COR-L47 (cell line): ENCODE measurements around the gene LTA.

ENCODE experiments used
- DNase-seq: peaks from one replicate; lab custom pipeline; 2025; lab: John Stamatoyannopoulos, UW

LTA gene

GRCh38 chr6:31572041-31572911, at the start of gene LTA:
LTA (plus strand) TSS chr6:31572289; CDS start chr6:31572743, 454 bp downstream.
- no peak for DNase-seq

DNA sequence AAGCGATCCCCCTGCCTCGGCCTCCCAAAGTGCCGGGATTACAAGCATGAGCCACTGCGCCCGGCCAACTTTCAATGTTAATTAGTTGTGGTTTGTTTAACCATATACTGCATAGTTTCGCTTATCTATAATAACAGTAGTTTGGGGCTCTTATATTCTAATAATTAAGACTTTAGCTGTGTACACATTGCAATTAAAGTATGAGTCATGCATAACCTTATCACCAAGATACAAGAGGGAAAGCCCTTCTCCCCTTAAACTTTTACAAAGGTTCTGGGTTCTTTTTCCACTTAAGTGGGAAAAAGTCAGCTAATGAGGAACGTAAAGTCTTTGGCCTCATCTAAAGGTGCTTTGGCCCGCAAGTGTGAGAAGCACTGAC, 46.5 kb upstream of the LTA start:
- DNase-seq = no peak

DNA sequence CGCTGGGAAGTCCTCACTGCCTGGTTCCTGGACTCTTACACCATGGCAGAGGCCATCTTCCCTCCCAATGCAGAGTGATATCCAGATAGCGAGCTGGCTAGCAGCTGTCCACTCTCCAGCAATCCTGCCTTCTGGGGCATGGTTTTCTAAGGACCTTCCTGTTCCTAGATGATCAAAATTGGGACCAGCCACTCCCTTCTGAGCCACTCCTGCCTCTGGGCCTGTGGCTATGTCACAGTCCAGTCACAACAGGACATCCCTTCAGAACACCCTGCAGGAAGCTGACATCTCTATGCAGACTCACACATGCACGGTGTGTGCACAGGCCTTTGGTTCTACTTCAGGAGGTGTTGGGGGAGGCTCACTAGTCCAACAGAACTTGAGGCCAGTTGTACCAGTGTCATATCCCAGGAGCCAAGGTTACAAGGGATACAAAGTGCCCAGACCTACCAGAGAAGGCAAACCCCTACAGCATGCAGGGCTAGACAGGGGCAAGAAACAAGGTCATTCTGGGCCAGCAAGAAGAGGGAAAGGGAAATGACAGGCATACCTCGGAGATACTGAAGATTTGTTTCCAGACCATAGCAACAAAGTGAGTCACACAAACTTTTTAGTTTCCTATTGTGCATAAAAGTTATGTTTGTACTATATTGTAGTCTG, 46.0 kb upstream of the LTA start:
- no peak for DNase-seq

DNA sequence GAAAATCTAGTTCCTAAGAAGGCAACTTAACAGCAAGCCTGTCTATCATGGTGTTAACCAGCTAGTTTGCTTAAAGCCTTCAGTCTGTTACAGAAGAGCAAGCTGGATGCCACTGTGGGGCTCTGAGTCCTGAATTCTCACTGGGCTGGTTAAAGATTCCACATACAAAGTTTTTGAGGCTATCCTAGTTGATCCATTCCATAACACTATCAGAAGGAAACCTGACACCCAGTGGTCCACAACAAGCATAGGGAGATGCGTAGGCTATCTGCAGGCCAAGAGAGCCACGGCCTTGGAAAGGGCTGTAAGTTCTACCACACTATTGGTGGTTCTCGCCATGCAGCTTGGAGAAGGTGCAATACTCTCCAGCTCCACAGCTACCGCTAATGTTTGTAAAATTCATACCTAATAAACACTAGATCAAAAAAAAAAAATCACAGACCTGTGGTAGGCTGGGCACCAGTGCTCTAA, 43.7 kb upstream of the LTA start:
- DNase-seq = no peak

DNA sequence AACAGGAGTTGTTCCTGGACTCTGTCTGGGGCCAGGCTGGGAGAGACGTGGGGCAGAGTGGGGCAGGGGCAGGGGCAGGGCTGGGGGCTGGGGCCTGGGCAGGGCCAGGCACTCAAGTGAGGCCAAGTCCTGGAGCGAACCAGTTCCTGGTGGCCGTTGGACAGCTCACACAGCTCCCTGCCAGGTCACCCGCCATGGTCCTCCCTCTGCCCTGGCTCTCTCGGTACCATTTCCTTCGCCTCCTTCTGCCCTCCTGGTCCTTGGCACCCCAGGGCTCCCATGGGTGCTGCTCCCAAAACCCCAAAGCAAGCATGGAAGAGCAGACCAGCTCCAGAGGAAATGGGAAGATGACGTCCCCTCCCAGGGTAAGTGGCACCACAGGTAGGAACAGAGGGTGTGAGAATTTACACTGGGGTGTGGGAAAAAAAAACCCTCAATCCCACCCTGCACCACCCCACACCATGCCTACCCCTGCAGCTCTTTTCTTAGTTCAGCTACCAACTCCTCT, 43.2 kb upstream of the LTA start, which contains the start of gene MCCD1:
MCCD1 (plus strand) TSS at position 142 of the 508 bp plus-strand sequence; CDS start at position 195, 53 bp downstream.
- DNase-seq = no peak

DNA sequence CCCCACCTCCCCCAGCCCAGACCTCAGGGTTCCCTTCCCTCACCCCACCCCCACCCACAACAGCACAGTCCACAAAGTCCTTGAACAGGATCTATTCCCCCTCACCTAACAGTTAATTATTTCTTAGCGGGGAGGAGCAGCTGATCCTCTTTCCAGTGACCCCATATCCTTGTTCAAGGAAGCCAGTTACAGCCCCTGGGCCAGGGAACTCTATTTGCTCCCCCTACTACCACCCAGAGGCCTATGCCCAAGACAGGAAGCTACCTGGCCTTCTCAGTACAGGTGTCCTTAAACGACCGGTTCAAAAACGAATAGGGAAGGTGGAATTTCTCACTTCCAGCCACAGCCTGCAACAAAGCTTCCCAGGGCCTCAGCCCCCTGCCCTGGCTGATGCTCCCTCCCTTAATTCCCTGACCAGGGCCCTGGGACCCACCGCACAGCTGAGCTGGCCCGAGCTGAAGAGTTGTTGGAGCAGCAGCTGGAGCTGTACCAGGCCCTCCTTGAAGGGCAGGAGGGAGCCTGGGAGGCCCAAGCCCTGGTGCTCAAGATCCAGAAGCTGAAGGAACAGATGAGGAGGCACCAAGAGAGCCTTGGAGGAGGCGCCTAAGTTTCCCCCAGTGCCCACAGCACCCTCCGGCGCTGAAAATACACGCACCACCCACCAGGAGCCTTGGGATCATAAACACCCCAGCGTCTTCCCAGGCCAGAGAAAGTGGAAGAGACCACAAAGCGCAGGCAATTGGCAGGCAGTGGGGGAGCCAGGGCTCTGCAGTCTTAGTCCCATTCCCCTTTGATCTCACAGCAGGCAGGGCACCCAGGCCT, 42.5 kb upstream of the LTA start:
- DNase-seq = no peak

- no peak for DNase-seq
Measured at GRCh38 chr6:31530659-31531058, 41.4 kb upstream of the LTA start.

DNA sequence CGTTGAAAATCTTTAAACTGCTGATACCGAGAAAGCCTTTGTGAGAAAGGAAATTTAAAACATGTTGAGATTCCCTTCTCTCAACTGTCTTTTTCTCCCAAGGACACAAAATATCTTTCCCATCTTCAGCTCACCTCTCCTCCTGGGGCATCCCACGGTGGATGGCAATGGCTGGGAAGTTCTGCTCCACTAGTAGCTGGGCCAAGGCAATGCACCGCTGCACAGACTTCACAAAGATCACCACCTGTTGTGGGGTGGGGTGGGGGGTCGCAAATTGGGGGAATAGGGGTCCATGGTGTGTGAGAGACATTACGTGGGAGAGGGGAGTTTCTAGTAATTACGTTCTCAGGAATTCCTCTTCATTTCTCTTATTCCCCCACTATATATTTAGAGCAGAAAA, 40.9 kb upstream of the LTA start:
- no peak for DNase-seq

DNA sequence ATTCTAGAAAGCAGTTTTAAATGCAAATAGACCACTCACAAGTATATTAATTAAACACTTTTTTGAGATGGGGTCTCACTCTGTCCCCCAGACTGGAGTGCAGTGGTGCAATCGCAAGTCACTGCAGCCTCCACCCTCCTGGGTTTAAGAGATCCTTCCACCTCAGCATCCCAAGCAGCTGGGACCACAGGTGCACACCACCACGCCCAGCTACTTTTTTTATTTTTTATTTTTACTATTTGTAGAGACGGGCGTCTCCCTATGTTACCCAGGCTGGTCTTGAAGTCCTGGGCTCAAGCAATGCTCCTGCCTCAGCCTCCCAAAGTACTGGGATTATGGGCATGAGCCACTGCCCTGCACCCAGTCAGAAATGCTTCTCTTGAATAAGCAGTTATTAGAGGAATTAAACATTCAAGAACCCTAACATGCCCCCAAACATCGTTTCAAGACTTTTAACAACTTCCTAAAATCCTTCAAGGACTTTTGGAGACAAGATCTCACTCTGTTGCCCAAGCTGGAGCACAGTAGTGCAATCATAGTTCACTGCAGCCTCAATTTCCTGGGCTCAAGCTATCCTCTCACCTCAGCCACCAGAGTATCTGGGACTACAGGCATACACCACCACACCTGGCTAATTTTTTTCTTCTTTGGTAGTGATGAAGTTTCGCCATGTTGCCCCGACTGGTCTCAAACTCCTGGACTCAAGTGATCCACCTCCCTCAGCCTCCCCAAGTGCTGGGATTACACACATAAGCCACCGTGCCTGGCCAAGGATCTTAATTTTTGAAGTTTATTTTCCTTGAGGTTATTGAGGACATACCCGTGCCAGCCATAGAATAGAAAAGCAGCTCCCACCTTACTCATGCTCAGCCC, 40.1 kb upstream of the LTA start:
- DNase-seq = no peak

DNA sequence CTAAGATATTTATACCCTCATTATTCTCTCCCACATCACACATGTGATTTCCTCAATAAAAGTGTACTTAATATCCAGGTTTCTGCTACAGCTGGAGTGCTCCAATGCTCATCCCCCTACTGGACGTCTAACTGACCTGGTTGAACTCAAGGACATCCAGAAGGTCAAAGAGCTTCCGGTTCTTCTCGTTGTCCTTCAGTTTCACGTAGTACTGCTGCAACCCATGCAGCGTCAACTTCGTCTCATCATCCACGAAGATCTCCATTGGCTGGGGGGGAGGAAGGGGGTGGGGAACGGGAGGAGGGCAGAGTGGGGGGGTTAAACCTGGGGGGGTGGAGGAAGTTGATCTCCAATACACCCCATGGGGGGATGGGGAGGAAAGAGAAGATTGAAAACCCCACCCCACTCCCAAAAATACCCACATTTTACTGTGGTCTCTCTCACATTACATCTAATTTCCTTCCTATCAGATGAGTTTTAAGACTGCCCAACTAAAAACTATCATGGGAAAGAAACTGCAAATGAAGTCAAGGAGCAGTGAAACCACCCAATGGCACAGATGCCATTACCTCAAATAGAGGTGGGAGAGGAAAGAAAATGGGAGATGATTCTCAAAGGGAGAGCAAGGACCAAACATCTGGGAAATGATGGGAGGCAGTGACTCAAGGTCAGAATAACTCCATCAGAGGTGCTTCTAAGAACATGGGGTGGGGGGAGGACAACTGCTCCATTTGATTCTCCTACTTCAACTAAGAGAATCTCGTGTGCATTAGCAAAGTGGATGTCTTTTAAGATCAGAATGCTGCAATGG, 39.2 kb upstream of the LTA start:
- no peak for DNase-seq

DNA sequence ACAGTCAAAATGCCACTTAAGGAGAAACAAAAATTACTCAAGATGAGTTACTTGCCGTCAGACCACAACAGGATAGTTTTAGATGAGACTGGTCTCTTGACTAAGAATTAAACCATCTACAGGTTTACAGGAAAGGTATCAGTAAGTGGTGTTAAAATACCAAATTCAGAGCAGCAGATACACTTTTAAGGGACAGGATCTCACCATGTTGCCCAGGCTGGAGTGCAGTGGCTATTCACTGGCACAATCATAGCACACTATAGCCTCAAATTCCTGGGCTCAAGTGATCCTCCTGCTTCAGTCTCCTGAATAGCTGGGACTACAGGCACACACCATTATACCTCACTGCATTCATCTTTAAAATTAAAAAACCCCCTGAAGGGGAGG, 38.6 kb upstream of the LTA start:
- no peak for DNase-seq

DNA sequence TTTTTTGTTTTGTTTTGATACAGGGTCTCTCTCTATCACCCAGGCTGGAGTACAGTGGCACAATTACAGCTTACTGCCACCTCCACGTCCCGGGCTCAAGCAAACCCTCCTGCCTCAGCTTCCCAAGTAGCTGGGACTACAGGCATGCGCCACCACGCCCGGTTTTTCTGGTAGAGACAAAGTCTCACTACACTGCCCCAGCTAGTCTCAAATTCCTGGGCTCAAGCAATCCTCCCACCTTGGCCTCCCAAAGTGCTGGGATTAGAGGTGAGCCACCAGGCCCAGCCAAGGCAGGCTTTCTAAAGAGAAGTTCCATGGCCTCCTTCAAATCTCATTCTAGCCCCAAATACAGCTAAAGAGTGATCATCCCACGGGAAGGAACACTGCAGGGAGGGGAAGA, 38.1 kb upstream of the LTA start:
- no peak for DNase-seq

- DNase-seq = no peak
Measured at GRCh38 chr6:31534521-31535040, 37.5 kb upstream of the LTA start.

DNA sequence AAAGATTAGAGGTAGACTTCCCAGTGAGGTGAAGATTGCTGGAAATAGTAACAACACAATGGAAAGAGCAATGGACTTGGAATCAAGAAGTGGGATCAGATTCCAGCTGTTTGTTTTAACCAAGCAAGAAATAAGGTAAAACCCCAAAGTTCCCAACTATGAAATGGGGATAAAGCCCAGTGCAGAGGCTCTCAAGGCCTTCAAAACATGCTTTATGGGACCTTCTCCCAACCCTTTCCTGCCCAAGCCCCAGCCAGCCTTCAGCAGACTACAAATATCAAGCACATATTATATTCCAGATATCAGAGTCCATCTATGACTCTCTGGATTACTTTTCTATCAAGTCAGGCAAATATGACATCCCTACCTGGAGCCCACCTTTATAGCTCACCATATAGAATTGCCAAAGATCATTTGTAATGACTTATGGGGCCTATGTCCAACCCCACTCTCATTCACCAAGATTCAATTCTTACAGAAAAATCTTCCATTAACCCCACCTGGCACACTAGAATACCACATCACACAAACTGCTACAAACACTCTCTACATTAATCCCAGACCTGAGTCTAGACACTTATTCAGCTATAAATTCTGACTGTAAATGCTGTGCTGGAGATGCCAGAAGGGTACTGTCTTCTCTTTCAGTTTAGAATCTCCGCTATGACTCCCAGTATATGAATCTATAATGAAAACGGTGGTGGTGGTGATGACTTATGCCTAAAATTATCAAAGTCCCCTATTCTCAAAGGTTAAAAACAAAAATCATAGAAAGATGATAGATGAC, 36.4 kb upstream of the LTA start:
- DNase-seq = no peak

GRCh38 chr6:31538805-31539400, 33.2 kb upstream of the LTA start:
- no peak for DNase-seq

DNA sequence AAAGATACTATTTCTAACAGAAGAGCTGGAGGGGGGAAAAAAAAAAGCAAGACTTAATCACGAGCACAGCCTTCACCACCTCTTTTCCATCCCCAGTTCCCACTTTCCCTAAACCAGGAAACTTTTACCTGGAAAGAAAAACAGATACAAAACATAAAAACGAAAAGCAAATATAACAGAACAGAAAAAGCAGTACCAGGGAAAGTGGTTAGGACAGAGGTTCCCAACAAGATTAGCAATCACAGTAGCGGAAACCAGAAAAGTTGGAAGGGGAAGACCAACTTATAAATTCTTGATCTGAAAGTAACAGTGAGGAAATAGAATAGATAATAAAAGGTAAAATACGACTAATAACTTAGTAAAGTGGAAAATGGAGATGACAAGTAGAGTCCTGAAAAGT, 31.4 kb upstream of the LTA start:
- DNase-seq = no peak

GRCh38 chr6:31541059-31541657, 30.9 kb upstream of the LTA start:
- DNase-seq = peak; percentile 60
